Activated T-cell treated with anti-CD3 and anti-CD28 coated beads, Interleukin-2, amount 50 U/mL, for 24 hours (primary cell): ENCODE data around the gene CYP3A7.
"Not testable (repeated sequence)": the region's sequence is repeated elsewhere in the genome, so short reads cannot be mapped to it uniquely, and the experiment has no call there.

Source experiments
- DNase-seq: peaks from one replicate; pipeline ENCODE4 v3.0.0-alpha.2; 2020
- H3K27ac Mint-ChIP-seq: 2 replicates; pipeline ENCODE4 v1.8.0; 2020; ENCODE audit warnings: mild to moderate bottlenecking, mixed read lengths
- H3K27me3 Mint-ChIP-seq: 2 replicates; pipeline ENCODE4 v1.8.0; 2020; ENCODE audit warnings: mixed read lengths
- H3K36me3 Mint-ChIP-seq: 2 replicates; pipeline ENCODE4 v1.8.0; 2020; ENCODE audit warnings: low read depth, mixed read lengths
- H3K4me1 Mint-ChIP-seq: 2 replicates; pipeline ENCODE4 v1.8.0; 2020; ENCODE audit warnings: low read depth, mixed read lengths
- H3K4me3 Mint-ChIP-seq: 2 replicates; pipeline ENCODE4 v1.8.0; 2020; ENCODE audit warnings: mild to moderate bottlenecking, moderate library complexity, mixed read lengths
- H3K9me3 Mint-ChIP-seq: 2 replicates; pipeline ENCODE4 v1.8.0; 2020; ENCODE audit warnings: mixed read lengths

The CYP3A7 gene

GRCh38 chr7:99734987-99735386 lies at the start of gene CYP3A7:
TSS of gene CYP3A7 (minus strand) at chr7:99735196. CDS start at chr7:99735093, 103 bp downstream.
- no peak for DNase-seq
- Mint-ChIP-seq H3K27me3 (no peaks in the 10 kb centered on the region), H3K4me1 (peaks cover 18% of the 10 kb centered on the region), H3K36me3 (peaks cover 11% of the 10 kb centered on the region), H3K4me3 (no peak within 1 kb of the TSS), H3K9me3 (no peaks in the 10 kb centered on the region), H3K27ac (no peak within 1 kb of the TSS)

- Mint-ChIP-seq H3K9me3 (no peaks in the 10 kb centered on the region), H3K4me3 (no peak within 1 kb of the TSS), H3K27me3 (peaks cover 18% of the 10 kb centered on the region), H3K27ac (no peak within 1 kb of the TSS), H3K36me3 (no peaks in the 10 kb centered on the region), H3K4me1 (peaks cover 34% of the 10 kb centered on the region)
- no peak for DNase-seq
These were observed 49.0 kb upstream of the CYP3A7 start, which contains the start of gene CYP3A4 for GRCh38 chr7:99784007-99784406. TSS of gene CYP3A4 (minus strand) at chr7:99784184. CDS start at chr7:99784081, 103 bp downstream.

- no peak for DNase-seq
- no peaks in the 10 kb centered on the region for H3K36me3 Mint-ChIP-seq
- H3K9me3 Mint-ChIP-seq = no peaks in the 10 kb centered on the region
- H3K27me3 Mint-ChIP-seq = peaks cover 31% of the 10 kb centered on the region
- H3K4me3 Mint-ChIP-seq = no peak overlapping the region
- no peak overlapping the region for H3K27ac Mint-ChIP-seq
- peaks cover 20% of the 10 kb centered on the region for H3K4me1 Mint-ChIP-seq
These were observed 47.3 kb upstream of the CYP3A7 start for GRCh38 chr7:99782012-99782953.

- no peak for DNase-seq
- no peaks in the 10 kb centered on the region for H3K36me3 Mint-ChIP-seq
- H3K27ac Mint-ChIP-seq = no peak overlapping the region
- peaks cover 13% of the 10 kb centered on the region for H3K4me1 Mint-ChIP-seq
- H3K27me3 Mint-ChIP-seq = peaks cover 40% of the 10 kb centered on the region
- H3K4me3 Mint-ChIP-seq = no peak overlapping the region
- H3K9me3 Mint-ChIP-seq = no peaks in the 10 kb centered on the region
These were observed 45.6 kb upstream of the CYP3A7 start for GRCh38 chr7:99780588-99780987.

GRCh38 chr7:99779949-99780348 lies 45.0 kb upstream of the CYP3A7 start:
- no peak overlapping the region for H3K27ac Mint-ChIP-seq
- H3K9me3 Mint-ChIP-seq = no peaks in the 10 kb centered on the region
- H3K27me3 Mint-ChIP-seq = peaks cover 47% of the 10 kb centered on the region
- peaks cover 13% of the 10 kb centered on the region for H3K4me1 Mint-ChIP-seq
- DNase-seq = no peak
- no peaks in the 10 kb centered on the region for H3K36me3 Mint-ChIP-seq
- H3K4me3 Mint-ChIP-seq = no peak overlapping the region

- Mint-ChIP-seq H3K9me3 (no peaks in the 10 kb centered on the region), H3K36me3 (no peaks in the 10 kb centered on the region), H3K27ac (no peak overlapping the region), H3K27me3 (peaks cover 50% of the 10 kb centered on the region), H3K4me1 (peaks cover 13% of the 10 kb centered on the region), H3K4me3 (no peak overlapping the region)
- no peak for DNase-seq
These were observed 43.9 kb upstream of the CYP3A7 start for GRCh38 chr7:99778880-99779279.

- H3K36me3 Mint-ChIP-seq, H3K27ac Mint-ChIP-seq, H3K9me3 Mint-ChIP-seq, H3K4me3 Mint-ChIP-seq, H3K4me1 Mint-ChIP-seq, DNase-seq: not testable (repeated sequence)
- peaks cover 69% of the 10 kb centered on the region for H3K27me3 Mint-ChIP-seq
These were observed 38.4 kb upstream of the CYP3A7 start for GRCh38 chr7:99773395-99773794.

GRCh38 chr7:99772565-99772964 lies 37.6 kb upstream of the CYP3A7 start:
- Mint-ChIP-seq H3K27ac (no peak overlapping the region), H3K4me3 (no peak overlapping the region), H3K4me1 (peaks cover 12% of the 10 kb centered on the region), H3K36me3 (no peaks in the 10 kb centered on the region), H3K9me3 (no peaks in the 10 kb centered on the region), H3K27me3 (peaks cover 64% of the 10 kb centered on the region)
- DNase-seq = no peak

GRCh38 chr7:99769494-99769893 lies 34.5 kb upstream of the CYP3A7 start:
- Mint-ChIP-seq H3K4me1 (peaks cover 15% of the 10 kb centered on the region), H3K27me3 (peaks cover 42% of the 10 kb centered on the region)
- not testable (repeated sequence) for DNase-seq, H3K9me3 Mint-ChIP-seq, H3K4me3 Mint-ChIP-seq, H3K36me3 Mint-ChIP-seq, H3K27ac Mint-ChIP-seq

- Mint-ChIP-seq H3K27me3 (peaks cover 37% of the 10 kb centered on the region), H3K27ac (no peak overlapping the region)
These were observed 33.5 kb upstream of the CYP3A7 start for GRCh38 chr7:99768471-99768870.

GRCh38 chr7:99767662-99768061 lies 32.7 kb upstream of the CYP3A7 start:
- H3K36me3 Mint-ChIP-seq = no peaks in the 10 kb centered on the region
- no peak overlapping the region for H3K4me3 Mint-ChIP-seq
- H3K9me3 Mint-ChIP-seq = no peaks in the 10 kb centered on the region
- no peak for DNase-seq
- no peak overlapping the region for H3K27ac Mint-ChIP-seq
- peaks cover 10% of the 10 kb centered on the region for H3K4me1 Mint-ChIP-seq
- peaks cover 32% of the 10 kb centered on the region for H3K27me3 Mint-ChIP-seq

More at GRCh38 chr7:99768471-99768870, 33.5 kb upstream of the CYP3A7 start:
- Mint-ChIP-seq H3K4me3 (no peak overlapping the region), H3K36me3 (no peaks in the 10 kb centered on the region), H3K9me3 (no peaks in the 10 kb centered on the region), H3K4me1 (peaks cover 13% of the 10 kb centered on the region)
- DNase-seq = no peak

GRCh38 chr7:99766484-99767099 lies 31.6 kb upstream of the CYP3A7 start:
- Mint-ChIP-seq H3K4me1 (peaks cover 10% of the 10 kb centered on the region), H3K36me3 (no peaks in the 10 kb centered on the region), H3K27me3 (peaks cover 23% of the 10 kb centered on the region), H3K9me3 (no peaks in the 10 kb centered on the region), H3K27ac (no peak overlapping the region), H3K4me3 (no peak overlapping the region)
- no peak for DNase-seq

GRCh38 chr7:99764478-99764877 lies 29.5 kb upstream of the CYP3A7 start:
- H3K4me1 Mint-ChIP-seq = peaks cover 10% of the 10 kb centered on the region
- H3K9me3 Mint-ChIP-seq = no peaks in the 10 kb centered on the region
- no peak overlapping the region for H3K4me3 Mint-ChIP-seq
- no peak for DNase-seq
- H3K36me3 Mint-ChIP-seq = no peaks in the 10 kb centered on the region
- H3K27me3 Mint-ChIP-seq = peaks cover 7% of the 10 kb centered on the region
- H3K27ac Mint-ChIP-seq = no peak overlapping the region

GRCh38 chr7:99762680-99763327 lies 27.8 kb upstream of the CYP3A7 start:
- H3K27ac Mint-ChIP-seq = no peak overlapping the region
- no peaks in the 10 kb centered on the region for H3K36me3 Mint-ChIP-seq
- H3K4me3 Mint-ChIP-seq = no peak overlapping the region
- H3K4me1 Mint-ChIP-seq = peaks cover 5% of the 10 kb centered on the region
- no peak for DNase-seq
- H3K27me3 Mint-ChIP-seq = no peaks in the 10 kb centered on the region
- H3K9me3 Mint-ChIP-seq = no peaks in the 10 kb centered on the region
